GM19240 (cell line): Measurements from ENCODE around the gene CLDN6.

Experiments
- DNase-seq: peaks from one replicate; pipeline ENCODE4 v3.0.0; 2011; ENCODE audit warnings: low spot score; ENCODE audit not compliant: insufficient read length

CLDN6 gene

DNA sequence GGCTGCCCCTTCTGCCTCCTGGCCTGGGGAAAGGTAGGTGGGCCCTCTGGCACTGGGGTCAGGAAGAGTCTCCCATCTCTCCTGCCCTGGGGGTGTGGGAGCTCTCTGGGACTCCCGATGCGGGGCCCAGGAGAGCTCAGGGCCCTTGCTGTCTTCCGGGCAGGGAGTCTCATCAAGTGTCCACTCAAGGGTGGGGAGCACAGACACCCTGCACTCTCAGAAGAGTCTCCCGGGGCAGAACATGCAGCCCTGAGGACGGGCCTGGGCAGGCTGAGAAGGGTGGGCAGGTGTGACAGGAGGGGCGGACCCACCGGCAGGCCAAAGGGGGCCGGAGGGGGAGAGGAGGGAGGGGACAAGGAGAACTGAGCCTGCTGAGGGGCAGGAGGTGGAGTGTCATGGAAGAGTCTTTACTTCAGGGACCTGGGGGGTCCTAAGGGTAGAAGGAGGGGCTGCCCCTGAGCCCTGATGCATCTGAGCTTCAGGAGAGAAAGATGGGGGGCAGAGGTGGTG is 29.3 kb downstream of the CLDN6 start:
- DNase-seq = no peak

DNA sequence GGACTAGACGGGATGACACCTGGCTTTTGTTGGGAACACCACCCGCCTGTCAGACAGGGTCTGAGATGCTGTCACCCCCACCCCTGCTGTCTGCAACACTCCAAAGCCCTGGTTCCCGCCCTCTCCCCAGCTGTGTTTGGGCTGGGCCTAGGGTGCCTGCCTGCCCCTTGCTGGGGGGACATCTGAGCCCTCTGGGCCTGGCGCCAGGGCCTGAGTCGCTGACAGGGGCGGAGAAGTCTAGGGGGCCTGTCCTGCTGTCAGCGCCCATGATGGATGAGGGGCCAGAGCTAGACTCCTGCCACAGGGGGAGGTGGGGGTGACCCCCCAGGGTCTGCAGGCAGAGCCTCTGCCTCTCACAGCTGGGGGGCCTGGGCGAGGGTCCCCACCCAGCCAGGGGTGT is 30.1 kb downstream of the CLDN6 start:
- no peak for DNase-seq

DNA sequence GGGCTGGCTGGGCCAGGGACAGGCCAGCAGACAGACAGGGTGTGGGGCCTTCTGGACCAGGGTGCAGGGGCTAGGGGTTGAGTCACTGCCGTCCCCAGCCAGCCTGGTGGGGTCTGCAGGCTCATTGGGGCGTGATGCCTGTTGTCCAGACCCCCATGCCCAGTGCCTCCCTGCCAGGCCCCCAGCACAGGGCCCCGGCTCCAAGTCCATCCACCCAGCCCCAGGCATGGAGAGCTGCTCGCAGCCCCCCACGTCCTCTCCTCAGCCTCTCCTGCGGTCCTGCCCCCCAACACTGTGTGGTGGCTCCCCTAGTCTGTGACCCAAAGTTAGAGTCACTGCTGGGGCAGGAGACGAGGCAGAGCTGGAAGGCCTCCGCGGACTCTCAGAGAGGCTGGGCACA is 30.7 kb downstream of the CLDN6 start:
- no peak for DNase-seq

DNA sequence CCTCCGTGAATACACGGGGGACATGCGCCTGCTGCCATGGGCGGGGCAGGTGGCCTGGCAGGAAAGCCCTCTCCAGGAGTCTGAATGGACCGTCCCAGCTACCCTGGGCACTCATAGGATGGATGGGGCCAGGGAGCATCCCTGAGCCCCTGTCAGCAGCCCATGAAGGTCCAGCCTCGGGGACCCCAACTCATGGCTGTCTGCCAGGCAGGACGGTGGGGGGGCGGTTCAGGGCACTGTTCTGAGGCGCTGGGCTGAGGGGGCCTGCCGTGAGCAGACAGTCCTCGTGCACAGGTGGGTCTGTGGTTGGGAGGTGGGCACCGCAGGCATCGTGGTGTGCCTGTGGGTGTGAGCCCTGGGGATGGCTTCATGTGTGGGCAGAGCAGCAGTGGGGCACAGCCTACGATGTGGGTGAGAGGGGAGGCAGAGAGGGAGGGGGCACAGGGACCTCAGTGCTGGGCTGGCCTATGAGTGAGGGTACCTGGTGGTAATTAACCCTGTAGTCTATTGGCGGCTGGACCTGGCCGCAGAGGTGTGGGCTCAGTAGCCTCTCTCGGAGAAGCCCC is 31.3 kb downstream of the CLDN6 start:
- no peak for DNase-seq

DNA sequence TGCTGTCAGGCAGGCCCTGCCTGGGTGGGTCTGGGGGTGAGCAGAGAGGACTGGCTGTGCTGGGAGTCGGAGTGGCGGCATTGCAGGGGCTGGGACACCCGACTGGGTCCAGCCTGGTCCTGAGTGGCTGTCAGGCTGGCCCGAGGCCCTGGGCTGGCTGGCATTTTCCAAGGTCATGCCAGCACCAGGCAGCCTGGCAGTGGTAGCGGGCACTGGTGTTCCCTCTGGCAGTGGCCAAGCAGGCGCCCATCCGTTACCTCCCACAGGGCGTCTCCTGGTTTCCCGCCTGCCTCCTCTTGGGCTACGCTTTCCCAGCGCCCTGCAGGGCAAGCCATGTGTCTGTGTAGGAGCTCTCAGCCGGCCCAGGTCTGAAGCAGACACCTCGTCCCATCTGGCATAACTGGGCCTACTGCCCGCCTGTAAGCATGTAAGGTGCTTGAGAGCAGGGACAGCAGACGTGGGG is 32.1 kb downstream of the CLDN6 start:
- no peak for DNase-seq

DNA sequence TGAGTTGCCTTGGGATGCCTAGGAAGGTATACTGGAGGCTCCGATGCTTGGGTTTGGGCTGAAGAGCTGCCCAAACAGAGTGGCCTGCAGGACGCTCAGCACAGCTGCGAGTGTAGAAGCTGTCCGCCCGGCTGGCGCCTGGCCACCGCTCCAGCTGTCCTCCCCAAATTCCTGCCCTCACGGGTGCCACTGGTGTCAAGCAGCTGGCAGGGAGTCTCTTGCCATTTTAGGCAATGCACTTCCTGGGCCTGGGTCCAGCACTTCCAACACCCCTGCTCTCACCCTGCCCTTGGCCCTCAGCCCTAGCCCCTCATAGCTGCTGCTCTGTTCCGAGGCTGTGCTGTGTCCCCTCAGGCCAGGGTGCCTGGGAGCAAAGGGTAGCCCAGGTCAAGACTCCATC is 32.5 kb downstream of the CLDN6 start:
- no peak for DNase-seq

DNA sequence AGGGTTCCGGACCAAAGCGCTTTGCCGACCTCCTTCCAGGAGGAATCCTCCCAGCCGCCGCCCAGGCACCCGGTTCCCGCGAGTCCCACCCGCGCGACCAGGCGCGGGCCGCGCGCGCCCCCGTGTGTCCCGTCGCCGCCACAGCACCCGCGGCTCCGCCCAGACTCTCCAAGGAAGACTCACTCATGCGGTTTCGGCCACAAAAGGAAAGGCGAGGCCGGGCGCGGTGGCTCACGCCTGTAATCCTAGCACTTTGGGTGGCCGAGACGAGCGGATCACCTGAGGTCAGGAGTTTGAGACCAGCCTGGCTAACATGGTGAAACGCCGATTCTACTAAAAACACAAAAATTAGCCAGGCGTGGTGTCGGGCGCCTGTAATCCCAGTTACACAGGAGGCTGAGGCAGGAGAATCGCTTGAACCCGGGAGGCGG is 34.3 kb downstream of the CLDN6 start:
- peak; percentile 91 for DNase-seq

DNA sequence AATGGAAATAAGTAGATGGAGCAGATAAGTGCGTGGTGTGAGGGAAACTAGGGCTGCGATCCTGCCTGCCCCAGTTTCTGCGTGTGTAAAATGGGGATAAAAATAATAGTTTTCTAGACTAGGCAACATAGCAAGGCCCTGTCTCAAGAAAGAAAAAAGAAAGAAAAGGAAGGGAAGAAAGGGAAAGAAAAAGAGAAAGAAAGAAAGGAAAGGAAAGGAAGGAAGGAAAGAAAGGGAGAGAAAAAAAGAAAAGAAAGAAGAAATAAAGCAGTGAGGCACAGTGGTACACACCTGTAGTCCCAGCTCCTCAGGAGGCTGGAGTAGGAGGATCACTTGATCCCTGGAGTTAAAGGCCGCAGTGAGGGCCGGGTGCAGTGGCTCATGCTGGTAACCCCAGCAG is 35.6 kb downstream of the CLDN6 start:
- DNase-seq = no peak

DNA sequence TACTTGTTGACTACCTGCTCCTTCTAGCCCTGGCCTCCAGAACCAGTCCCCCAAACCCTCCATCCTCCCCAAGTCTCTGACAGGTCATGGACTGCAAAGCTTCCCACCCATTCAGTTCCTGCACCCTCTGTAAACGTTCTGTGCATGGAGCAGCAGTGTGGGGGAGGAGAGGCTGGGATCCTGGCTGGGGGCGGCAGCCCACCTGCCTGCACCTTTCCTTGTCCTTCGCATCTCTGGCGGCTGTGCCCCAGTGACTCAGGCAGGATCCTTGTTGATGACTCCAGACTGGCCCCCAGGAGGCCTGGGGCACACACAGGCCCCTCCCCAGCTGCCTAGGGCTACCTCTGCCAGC is 36.1 kb downstream of the CLDN6 start:
- no peak for DNase-seq

DNA sequence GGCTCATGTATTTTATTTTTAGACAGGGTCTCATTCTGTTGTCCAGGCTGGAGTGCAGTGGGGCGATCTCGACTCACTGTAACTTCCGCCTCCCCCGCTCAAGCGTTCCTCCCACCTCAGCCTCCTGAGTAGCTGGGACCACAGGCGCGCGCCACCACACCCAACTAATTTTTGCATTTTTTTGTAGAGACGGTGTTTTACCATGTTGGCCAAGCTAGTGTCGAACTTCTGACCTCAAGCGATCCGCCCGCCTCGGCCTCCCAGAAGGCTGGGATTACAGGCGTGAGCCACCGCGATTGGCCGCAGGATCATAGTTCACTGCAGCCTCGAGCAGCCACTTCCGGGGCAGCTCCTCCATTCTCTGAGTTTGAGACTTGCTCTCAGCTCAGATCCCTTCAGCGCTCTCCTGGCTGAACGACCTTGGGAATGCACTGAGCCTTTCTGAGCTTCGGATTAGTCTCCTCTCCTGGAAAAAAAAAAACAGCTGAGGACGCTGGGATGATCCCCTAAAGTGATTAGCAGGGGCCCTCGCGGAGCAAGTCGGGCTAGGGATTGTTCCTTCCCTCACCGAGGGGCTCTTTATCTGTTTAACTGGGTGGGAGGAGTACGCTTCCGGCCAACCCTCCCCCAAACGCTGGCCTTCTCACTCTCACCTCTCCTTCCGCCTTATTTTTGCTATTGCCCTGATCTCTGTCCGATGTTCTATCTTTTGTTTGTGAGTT is 36.6 kb downstream of the CLDN6 start:
- no peak for DNase-seq

DNA sequence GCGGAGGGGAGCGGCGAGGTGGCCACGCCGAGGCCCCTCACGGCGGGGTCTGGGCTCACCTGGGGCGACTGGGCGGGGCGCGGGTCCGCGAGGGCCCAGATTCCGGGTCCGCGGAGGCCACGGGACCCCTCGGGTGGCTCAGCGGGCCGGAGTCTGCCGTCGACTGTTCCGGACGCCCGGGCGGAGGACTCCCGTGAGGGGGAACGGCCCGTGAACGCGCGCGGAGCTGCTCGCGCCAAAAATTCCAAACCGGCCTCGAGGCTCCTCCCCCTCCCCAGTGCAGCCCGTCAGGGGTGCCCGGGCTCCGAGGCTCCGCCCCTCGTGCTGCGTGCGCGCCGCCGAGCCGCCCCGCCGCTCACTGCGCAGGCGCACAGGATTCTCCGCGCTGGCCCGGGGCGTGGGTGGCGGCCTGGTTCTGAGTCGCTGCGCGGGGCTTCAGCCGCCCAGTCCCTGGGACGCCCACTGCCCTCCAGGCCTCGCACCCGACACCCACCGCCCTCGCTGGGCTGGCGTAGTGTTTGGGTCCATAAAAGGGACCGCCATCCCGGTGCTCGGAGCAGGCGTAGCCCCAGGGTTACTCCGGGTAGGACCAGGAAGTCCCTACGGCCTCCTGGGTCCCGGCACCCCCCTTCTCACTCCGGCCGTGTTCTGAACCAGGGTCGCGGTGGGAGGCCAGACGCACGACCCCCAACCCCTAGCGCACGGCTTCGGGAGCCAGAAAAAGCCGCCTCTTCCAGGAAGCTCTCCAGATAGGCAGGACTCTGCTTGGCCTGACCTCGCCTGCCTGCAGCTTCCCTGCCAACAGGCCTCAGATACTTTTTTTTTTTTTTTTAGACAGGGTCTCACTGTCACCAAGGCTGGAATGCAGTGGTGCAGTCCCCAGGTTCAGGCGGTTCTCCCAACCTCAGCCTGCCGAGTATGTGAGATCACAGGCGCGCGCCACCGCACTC is 37.5 kb downstream of the CLDN6 start, which contains the start of gene PKMYT1:
Gene PKMYT1, minus strand, starts transcription at position 220 of the 950 bp plus-strand sequence. CDS start 789 bp downstream, outside the sequence.
- DNase-seq = peak; percentile 100

DNA sequence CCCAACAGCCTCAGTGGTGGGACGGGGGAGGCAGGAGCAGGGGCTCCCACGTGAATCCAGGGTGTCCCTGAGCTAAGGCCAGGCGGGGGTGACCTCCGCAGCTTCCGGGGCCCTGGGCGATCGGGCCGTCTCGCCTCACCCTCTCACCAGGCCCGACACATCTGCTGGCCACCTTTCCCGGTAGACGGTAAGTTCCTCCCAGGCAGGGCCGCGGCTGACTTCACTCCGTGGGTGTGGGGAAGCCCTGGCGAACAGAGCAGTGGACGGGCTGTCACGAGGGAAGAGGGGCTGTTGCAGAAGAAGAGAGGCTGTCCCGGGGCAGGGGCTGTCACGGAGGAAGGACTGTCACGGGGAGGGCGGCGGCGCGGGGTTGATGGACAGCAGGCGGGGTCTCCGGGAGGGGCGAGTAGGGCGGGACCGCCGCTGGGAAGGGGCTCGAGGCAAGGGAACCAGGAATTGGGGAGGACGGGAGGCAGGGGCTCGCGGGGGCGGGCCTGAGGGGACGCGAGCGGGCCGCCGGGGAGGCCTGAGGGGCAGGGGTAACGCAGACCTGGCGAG is 38.2 kb downstream of the CLDN6 start:
- no peak for DNase-seq

DNA sequence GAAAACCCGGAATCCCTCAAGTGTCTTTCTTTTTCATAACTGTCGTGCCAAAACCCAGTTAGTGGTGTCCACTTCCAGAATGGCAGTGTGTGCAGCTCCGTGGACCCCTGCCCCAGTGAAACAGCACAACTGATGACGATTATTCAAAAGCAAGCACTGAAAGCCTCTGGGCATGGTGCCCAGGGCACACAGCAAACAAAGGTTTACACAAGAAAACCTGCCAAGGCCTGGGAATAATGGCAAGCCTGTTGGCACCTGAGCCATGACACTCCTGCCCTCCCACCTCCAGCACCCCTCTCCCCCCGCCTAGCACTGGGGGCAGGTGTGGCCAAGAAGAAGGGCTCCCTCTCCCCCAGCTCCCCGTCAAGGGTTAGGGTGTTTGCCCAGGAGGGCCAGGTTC is 40.5 kb downstream of the CLDN6 start:
- DNase-seq = no peak

DNA sequence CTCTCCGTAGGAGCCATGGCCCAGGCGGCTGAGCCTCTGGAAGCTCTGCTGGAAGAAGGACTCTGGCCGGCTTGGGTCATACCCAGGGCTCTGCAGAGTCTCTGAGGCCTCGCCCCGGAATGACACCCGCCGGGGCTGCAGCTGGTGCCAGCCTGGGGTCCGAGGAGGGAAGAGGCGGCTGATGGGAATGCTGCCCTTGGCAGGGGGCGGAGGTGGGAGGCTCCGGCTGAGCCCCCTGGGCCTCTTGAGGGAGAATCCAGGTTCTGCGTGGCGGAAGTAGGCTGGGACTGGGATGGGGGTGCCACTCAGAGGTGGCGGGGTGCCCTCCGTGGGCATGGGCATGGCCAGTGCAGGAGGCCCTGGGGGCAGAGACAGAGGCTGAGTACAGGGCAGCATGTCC is 41.3 kb downstream of the CLDN6 start:
- DNase-seq = no peak

DNA sequence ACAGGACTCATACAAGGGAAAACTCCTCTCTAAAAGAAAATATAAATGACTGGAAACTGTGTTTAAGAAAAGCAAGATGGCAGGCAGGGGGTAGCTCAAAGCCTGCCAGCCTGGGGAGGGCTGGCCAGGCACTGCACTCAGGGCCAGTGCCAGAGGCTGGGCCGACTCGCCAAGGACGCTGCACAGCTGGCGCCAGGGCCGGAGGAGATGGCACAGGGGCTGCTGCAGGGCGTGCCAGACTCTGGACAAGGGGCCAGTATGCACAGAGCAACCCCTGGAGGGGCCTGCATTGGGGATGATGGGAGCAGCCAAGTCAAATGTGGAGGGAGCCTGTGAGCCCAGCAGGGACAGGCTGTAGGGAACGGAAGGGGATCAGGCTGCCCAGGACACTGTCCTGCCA is 41.8 kb downstream of the CLDN6 start:
- DNase-seq = no peak

DNA sequence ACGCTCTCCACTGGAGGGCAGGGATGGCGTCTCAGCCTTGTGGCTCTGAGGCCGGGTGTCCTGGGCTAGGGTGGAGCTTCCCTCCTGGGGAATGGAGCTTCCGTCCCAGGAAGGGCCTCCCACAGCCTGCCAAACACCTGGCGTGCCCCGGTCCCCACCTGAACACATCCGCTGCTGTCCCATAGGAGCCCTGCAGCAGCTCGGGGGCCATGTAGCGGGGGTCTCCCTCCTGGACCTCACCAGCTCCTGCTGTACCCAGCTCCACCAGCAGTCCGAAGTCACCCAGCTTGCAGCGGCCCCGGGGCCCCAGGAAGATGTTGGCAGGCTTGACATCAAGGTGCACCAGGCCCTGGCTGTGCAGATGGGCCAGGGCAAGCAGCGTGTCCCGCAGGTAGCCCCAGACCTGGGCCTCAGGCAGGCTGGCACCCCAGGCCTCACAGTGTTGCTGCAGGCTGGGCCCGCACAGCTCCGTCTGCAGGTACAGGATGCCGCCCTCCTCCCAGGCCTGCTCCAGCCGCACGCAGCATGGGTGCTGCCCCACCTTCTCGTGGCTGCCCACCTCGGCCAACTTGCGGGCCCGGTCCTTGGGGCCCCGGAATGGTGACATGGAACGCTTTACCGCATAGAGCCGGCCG is 42.7 kb downstream of the CLDN6 start:
- no peak for DNase-seq

DNA sequence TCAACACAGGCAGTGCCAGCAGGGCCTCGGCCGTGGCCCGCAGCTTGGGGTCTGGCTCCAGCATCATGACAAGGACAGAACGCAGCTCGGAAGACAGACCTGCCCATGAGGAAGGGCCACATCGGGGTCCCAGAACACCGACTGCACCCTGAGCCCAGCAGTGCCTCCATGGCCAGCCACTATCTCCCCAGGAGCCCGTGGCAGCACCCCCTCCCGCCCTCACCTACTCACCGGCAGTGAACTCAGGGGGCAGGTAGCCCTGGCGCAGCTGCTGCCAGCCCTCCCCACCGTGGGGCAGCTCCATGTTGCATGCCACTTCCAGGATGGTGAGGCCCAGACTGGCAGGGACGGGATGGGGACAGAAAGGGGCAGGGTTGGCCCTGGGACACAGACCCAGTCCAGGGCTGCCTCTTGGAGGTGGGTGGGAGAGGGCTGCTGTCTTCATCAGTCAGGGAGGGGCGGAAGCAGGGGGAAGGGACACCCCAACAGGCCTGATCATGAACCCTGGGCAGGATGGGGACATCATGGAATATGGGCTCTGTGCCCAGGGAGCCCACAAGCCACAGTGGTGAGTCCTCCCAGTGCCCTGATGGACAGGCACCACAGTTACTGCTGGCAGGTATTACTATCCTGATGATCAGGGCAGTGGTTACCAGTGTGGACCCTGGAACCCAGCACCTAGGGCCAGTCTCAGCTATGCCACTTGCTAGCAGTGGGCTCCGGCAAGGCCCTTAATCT is 43.5 kb downstream of the CLDN6 start:
- no peak for DNase-seq

DNA sequence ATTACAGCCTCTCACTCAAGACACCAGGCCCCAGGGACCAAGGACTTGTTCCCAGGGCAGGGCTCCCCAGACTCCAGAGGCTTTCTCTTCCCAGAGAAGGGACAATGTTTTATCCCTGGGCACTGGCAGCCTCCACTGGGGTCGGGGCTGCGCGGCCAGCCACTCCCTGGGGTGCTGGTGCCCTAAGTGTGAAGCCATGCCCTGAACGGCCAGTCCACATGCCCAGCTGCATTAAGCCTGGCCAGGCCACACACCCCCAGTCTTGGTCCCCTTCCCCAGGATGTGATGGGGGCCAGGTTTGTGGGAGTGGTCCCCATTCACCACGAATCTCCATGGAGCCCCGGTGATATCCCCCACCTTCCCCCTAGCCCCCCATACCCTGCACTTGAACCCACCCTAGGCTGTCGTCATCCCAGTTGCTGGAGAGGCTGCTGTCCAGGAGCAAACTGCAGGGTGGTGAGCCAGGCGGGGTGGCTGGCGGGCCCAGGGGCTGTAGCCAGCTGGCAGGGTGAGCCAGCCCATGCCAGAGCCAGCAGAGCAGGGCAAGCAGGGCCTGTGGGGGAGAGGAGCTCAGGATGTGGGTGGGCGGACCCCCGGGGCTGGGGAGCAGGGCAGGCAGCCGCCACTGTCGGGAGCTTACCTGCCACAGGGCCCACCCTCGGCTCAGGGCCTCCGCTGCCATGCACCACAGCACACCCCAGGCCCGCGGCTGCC is 44.2 kb downstream of the CLDN6 start:
- DNase-seq = no peak

DNA sequence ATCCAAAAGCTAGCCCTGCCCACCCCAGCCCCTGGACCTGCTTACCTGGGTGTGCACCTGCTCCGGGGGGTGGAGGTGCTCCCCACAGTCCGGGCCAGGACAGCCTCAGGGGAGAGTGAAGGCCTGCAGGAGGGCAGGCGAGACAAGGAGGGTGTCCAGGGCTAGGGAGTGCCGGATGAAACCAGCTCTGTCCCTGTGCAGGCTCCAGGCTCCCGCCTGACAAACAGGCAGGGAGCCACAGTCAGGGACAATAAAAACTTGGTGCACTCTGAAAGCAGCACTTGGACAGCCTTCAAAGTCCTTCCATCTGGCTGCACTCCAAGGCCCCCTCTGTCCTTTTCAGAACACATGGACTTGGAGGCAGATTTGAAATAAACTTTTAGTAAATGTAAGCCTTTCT is 44.9 kb downstream of the CLDN6 start:
- DNase-seq = no peak
